HEK293 (cell line): ENCODE data around the gene POMT2.

Source experiments
- REPIN1 ChIP-seq: fragments of 450-650 bp; formaldehyde crosslinking; IDR thresholded peaks from 2 replicates; pipeline ENCODE4 v1.5.1; 2017; ENCODE audit warnings: missing biosample characterization, missing genetic modification characterization, low read depth
- TSHZ1 ChIP-seq: fragments of 450-650 bp; formaldehyde crosslinking; IDR thresholded peaks from 2 replicates; pipeline ENCODE4 v1.5.1; 2016; ENCODE audit warnings: missing biosample characterization, missing genetic modification characterization, borderline replicate concordance
- ZNF114 ChIP-seq: fragments of 450-650 bp; formaldehyde crosslinking; IDR thresholded peaks from 2 replicates; pipeline ENCODE4 v1.5.0; 2017; ENCODE audit warnings: missing biosample characterization, missing genetic modification characterization
- ZNF398 ChIP-seq: fragments of 450-650 bp; formaldehyde crosslinking; IDR thresholded peaks from 2 replicates; pipeline ENCODE4 v1.5.1; 2017; ENCODE audit warnings: missing biosample characterization, missing genetic modification characterization
- TF ChIP-seq, protein P1 (sequence below): fragments of 450-650 bp; formaldehyde crosslinking; IDR thresholded peaks from 2 replicates; pipeline ENCODE4 v1.5.1; 2016; ENCODE audit warnings: missing biosample characterization, missing genetic modification characterization
- TF ChIP-seq, protein P2 (sequence below): fragments of 450-650 bp; formaldehyde crosslinking; IDR thresholded peaks from 2 replicates; pipeline ENCODE4 v1.5.1; 2016; ENCODE audit warnings: missing biosample characterization, missing genetic modification characterization

DNA sequence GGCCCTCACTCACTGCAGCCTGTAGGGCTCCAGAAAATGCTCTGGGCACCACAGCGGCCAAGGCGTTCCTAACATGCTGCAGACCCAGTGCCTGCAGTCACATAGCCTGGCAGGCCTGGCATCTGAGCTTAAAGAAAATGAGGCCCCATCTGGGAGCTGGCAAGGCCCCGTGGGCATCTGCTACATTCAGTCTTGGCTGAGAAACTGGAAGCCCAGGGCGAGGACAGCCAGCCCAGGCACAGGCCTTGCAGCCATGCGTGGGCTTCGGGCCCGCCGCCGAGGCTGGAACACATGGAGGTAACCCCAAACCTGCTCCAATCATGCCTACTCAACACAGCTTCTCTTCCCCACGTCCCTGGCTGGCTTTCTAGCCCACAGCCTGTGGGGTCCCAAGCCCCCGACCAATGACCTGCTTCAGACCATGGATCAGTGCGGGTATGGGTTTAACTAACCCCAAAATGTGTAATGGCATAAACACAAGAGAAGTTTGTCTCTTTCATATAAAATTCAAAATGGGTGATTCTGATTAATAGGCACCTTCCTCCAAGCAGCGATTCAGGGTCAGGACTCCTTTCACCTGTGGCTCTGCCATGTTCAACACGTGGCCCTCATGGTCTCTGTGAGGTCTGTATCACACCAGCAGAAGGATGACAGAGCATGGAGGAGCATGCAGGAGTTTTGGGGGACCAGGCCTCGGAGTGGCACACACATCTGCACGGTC is 56.1 kb downstream of the POMT2 start:
- TF ChIP-seq, protein P1, sequence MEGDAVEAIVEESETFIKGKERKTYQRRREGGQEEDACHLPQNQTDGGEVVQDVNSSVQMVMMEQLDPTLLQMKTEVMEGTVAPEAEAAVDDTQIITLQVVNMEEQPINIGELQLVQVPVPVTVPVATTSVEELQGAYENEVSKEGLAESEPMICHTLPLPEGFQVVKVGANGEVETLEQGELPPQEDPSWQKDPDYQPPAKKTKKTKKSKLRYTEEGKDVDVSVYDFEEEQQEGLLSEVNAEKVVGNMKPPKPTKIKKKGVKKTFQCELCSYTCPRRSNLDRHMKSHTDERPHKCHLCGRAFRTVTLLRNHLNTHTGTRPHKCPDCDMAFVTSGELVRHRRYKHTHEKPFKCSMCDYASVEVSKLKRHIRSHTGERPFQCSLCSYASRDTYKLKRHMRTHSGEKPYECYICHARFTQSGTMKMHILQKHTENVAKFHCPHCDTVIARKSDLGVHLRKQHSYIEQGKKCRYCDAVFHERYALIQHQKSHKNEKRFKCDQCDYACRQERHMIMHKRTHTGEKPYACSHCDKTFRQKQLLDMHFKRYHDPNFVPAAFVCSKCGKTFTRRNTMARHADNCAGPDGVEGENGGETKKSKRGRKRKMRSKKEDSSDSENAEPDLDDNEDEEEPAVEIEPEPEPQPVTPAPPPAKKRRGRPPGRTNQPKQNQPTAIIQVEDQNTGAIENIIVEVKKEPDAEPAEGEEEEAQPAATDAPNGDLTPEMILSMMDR, result no peak
- TF ChIP-seq, protein P2, sequence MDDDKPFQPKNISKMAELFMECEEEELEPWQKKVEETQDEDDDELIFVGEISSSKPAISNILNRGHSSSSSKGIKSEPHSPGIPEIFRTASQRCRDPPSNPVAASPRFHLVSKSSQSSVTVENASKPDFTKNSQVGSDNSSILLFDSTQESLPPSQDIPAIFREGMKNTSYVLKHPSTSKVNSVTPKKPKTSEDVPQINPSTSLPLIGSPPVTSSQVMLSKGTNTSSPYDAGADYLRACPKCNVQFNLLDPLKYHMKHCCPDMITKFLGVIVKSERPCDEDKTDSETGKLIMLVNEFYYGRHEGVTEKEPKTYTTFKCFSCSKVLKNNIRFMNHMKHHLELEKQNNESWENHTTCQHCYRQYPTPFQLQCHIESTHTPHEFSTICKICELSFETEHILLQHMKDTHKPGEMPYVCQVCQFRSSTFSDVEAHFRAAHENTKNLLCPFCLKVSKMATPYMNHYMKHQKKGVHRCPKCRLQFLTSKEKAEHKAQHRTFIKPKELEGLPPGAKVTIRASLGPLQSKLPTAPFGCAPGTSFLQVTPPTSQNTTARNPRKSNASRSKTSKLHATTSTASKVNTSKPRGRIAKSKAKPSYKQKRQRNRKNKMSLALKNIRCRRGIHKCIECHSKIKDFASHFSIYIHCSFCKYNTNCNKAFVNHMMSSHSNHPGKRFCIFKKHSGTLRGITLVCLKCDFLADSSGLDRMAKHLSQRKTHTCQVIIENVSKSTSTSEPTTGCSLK (tag by site-specific recombination), result no peak
- TF ChIP-seq REPIN1 (no peak), TSHZ1 (tag by site-specific recombination) (no peak), ZNF398 (tag by site-specific recombination) (no peak), ZNF114 (tag by site-specific recombination) (no peak)
